Measurements from ENCODE around the gene CCDC182.

The CCDC182 gene

GRCh38 chr17:57774872-57775271, 29.8 kb upstream of the CCDC182 start:
- no peak for DNase-seq (ENCODE audit: extremely low spot score)
- POLR2A ChIA-PET: no interaction called here
- TF ChIP-seq, protein P1, sequence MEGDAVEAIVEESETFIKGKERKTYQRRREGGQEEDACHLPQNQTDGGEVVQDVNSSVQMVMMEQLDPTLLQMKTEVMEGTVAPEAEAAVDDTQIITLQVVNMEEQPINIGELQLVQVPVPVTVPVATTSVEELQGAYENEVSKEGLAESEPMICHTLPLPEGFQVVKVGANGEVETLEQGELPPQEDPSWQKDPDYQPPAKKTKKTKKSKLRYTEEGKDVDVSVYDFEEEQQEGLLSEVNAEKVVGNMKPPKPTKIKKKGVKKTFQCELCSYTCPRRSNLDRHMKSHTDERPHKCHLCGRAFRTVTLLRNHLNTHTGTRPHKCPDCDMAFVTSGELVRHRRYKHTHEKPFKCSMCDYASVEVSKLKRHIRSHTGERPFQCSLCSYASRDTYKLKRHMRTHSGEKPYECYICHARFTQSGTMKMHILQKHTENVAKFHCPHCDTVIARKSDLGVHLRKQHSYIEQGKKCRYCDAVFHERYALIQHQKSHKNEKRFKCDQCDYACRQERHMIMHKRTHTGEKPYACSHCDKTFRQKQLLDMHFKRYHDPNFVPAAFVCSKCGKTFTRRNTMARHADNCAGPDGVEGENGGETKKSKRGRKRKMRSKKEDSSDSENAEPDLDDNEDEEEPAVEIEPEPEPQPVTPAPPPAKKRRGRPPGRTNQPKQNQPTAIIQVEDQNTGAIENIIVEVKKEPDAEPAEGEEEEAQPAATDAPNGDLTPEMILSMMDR (IDR thresholded peaks at IDR 0.05; ENCODE audit: control extremely low read depth, extremely low read depth, low read depth, missing control alignments): no peak
- CTCF ChIA-PET: interaction anchor here (1.4 to 3.5 kb wide), 3 partner anchors 8 to 59 kb away, joined by 3 to 24 read pairs (median 7); no protein-coding TSS in a partner anchor

- no peak for DNase-seq (ENCODE audit: extremely low spot score)
- TF ChIP-seq, protein P1 (IDR thresholded peaks at IDR 0.05; ENCODE audit: control extremely low read depth, extremely low read depth, low read depth, missing control alignments): no peak
- CTCF ChIA-PET: interaction anchor here (0.7 to 3.5 kb wide), 4 partner anchors 10 to 60 kb away, joined by 3 to 24 read pairs (median 5); no protein-coding TSS in a partner anchor
- POLR2A ChIA-PET: no interaction called here
These were observed 28.5 kb upstream of the CCDC182 start for GRCh38 chr17:57773557-57773956.

DNA sequence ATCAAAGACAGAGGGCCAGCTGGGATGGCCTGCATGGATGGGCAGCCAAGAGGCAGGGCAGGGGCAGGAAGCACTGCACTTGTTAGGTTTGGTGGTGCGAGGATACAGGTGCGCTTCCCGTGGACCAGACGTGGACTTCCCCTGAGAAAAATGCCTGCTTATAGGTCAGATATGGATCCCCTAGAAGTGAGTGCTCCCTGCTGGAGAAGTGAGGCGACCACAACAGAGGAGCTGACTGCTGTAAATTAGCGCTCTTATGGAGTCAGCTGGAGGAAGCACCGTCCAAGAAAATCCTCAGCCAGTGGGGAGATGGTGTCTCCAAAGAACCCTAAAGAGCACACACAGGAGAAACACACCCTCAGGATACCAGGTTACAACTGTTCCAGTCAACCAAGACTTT, 27.7 kb upstream of the CCDC182 start:
- TF ChIP-seq, protein P1 (IDR thresholded peaks at IDR 0.05; ENCODE audit: control extremely low read depth, extremely low read depth, low read depth, missing control alignments): no peak
- ChIA-PET POLR2A (no interaction called here), CTCF (interaction anchor here (2.3 to 3.5 kb wide), 2 partner anchors 11 to 61 kb away, joined by 7 to 24 read pairs; no protein-coding TSS in a partner anchor)
- DNase-seq (ENCODE audit: extremely low spot score): no peak

DNA sequence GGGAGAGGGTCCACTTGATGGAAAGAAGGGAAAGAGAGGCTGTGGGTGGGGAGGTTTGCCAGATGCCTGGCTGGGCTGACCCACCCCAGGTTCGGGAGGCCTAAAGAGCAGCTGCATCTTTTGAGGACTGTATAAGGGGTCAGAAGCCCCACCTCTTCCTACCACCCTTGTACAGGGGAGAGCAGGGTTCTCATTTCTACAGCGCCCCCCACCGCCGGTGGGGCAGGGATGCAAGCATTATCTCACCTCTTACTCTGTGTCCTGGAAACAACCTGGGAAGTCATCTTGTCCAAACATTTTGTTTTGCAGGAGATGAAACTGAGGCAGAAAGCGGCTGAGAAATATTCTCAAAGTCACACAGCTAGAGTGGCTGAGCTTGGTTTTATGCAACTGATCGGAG, 22.5 kb upstream of the CCDC182 start:
- ChIA-PET POLR2A (no interaction called here), CTCF (interaction anchor here (0.9 to 4.0 kb wide), 5 partner anchors 13 to 96 kb away, joined by 3 to 18 read pairs (median 3); no protein-coding TSS in a partner anchor)
- no peak for DNase-seq (ENCODE audit: extremely low spot score)
- TF ChIP-seq, protein P1 (IDR thresholded peaks at IDR 0.05; ENCODE audit: control extremely low read depth, extremely low read depth, low read depth, missing control alignments): no peak

DNA sequence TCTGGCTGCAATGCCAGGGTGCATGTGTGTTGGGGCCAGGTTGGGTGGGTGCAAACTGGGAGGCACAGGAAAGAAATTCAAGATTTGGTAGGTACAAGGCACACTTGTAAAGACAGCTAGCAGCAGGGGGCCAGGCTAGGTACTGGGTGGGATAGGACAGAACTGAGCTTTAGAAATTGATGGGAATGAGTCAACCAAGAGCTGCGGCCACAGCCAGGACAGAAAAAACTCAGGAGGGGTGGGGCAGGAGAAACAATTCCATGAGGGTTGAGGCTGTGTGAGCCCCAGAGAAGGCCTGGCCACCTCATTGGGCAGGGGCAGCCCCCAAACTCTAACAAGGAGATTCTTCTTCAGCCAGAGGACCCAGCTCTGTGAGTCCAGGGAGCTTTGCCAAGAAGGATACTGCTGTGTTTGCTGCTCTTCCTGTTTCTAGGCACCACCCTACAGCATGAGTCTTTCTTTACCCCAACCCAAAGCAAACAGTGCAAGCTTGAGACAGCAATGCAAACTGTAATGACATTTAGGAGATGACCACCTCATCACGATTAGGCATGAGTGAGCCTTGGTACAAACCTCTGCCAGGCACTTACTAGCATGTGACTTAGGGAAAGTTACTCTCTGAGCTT, 21.3 kb upstream of the CCDC182 start:
- POLR2A ChIA-PET: interaction anchor here (0.6 kb wide), 1 partner anchor 646 kb away, joined by 4 read pairs; no protein-coding TSS in a partner anchor

More for the DNA sequence above, 21.3 kb upstream of the CCDC182 start:
- CTCF ChIA-PET: interaction anchor here (0.8 to 4.0 kb wide), 7 partner anchors 10 to 95 kb away, joined by 3 to 18 read pairs (median 3); no protein-coding TSS in a partner anchor
- DNase-seq (ENCODE audit: extremely low spot score): no peak
- TF ChIP-seq, protein P1 (IDR thresholded peaks at IDR 0.05; ENCODE audit: control extremely low read depth, extremely low read depth, low read depth, missing control alignments): no peak

Data from GM10248 (cell line).